Pancreas (tissue), 10 donors: ENCODE results near the gene ENPP4. TPM values are rescaled to one million over a fixed set of nuclear protein-coding genes. Genes with fewer than 3 reads are reported as not detected.
"Not testable (repeated sequence)": the region's sequence is repeated elsewhere in the genome, so short reads cannot be mapped to it uniquely, and the experiment has no call there.

Experiments
- ATAC-seq, 4 donors: fragments of 200-7000 bp; cut with Tn5 transposase; one replicate each; pipeline versions ENCODE4 v1.8.0 to v1.9.1; 2020; ENCODE audit warnings: mild to moderate bottlenecking in 4 of 4, moderate library complexity in 4 of 4
- DNase-seq, 6 donors: peaks; one replicate each; pipeline ENCODE4 v3.0.0-alpha.2; 2020
- FAIRE-seq: peaks from 2 replicates; lab custom pipeline; 2012; peaks lifted over from hg19 to GRCh38; lab: Jason Lieb, UNC
- H3K27ac ChIP-seq, 4 donors: fragments of 200-600 bp; sonication (generic); 1 replicate in 3 of 4; 2 replicates in 1 of 4; pipeline versions ENCODE4 v1.5.0 to v1.8.0; 2020
- H3K27me3 ChIP-seq, 4 donors: fragments of 200-600 bp; one replicate each; pipeline ENCODE4 v1.8.0; 2021
- H3K36me3 ChIP-seq, 3 donors: fragments of 200-600 bp; sonication (generic) in 1 of 3; one replicate each; pipeline versions ENCODE4 v1.5.0 to v1.8.0; 2020 to 2021
- H3K4me1 ChIP-seq, 3 donors: fragments of 200-600 bp; one replicate each; pipeline ENCODE4 v1.8.0; 2021
- H3K4me3 ChIP-seq, 4 donors: fragments of 200-600 bp; sonication (generic) in 2 of 4; one replicate each; pipeline versions ENCODE4 v1.5.0 to v1.8.0; 2020 to 2021
- H3K9me3 ChIP-seq, 4 donors: fragments of 200-600 bp; one replicate each; pipeline ENCODE4 v1.8.0; 2021
- WGBS, 2 donors: extraction: QIAGEN DNeasy Blood & Tissue Kit; methylation state at CpG; one replicate each; pipeline ENCODE4 v1.1.7; 2013; 5-methylcytosine and 5-hydroxymethylcytosine counted together
- intact Hi-C, 3 donors: fragments of 100-400 bp; cut with DNase I; formaldehyde crosslinking; loops; one replicate each; pipeline versions ENCODE4 v1.11.1 to v1.14.2; 2022
- polyA plus RNA-seq, 2 donors: library from polyadenylated mRNA; stranded (reverse); fragments of 200-250 nt; gene quantifications; one replicate each; pipeline ENCODE4 v1.2.3, GENCODE V29; 2013
- total RNA-seq, 6 donors: library from RNA; stranded (reverse); fragmentation: NEBNext Ultra II Directional in 4 of 6; extraction: Animal tissue kit (Norgen Biotek cat#: 25700) in 4 of 6; gene quantifications; one replicate each; pipeline versions ENCODE4 v1.2.1 to v1.2.4, GENCODE V29; 2021 to 2023
- TF ChIP-seq, protein P1 (sequence below), 4 donors: fragments of 200-600 bp; sonication (generic) in 3 of 4; IDR thresholded peaks; one replicate each; pipeline versions ENCODE4 v1.5.0 to v1.8.0; 2021; ENCODE audit warnings: antibody characterized with exemption in 4 of 4
- donor health status: healthy with polysubstance abuse.
- donor health status: DM: no; HTN: no; CAD: no; lungs with moderate emphysema.
- donor health status: DM: no; HTN: no; CAD: no.
- donor health status: control.
- donor health status: control.
- donor health status: Bipolar disorder and iron deficiency.
- donor health status: DM: yes; HTN: yes; CAD: no.
- donor health status: DM: no; HTN: no; CAD: no.
- donor health status: DM: no; HTN: no; CAD: no.
- donor health status: DM: yes; HTN: yes; CAD: no.

ENPP4 gene
- total and polyA plus RNA-seq, 8 donors, result 2.8 to 10.0 (median 6.7) TPM

DNA sequence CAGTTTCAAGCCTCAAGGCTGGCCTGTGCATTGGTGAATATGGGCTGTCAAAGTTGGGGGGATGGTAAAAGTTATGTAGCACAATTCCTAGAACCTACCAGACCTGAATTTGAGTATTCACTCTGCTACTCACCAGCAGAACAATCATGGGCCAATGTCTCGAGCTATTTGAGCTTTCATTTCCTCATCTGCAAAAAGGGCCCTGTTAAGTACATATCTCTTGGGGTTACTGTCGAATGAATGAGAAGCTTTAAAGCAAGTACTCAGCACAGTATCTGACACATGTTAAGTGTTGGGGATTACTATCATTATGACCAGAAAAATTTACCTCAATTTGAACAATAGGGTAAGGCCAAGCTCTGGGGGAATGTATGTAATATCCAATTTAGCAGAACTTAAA is 13.5 kb upstream of the ENPP4 start:
- 91 to 92% methylated on average over 2 of the region's 2 CpGs for WGBS, 2 donors
- TF ChIP-seq, protein P1, sequence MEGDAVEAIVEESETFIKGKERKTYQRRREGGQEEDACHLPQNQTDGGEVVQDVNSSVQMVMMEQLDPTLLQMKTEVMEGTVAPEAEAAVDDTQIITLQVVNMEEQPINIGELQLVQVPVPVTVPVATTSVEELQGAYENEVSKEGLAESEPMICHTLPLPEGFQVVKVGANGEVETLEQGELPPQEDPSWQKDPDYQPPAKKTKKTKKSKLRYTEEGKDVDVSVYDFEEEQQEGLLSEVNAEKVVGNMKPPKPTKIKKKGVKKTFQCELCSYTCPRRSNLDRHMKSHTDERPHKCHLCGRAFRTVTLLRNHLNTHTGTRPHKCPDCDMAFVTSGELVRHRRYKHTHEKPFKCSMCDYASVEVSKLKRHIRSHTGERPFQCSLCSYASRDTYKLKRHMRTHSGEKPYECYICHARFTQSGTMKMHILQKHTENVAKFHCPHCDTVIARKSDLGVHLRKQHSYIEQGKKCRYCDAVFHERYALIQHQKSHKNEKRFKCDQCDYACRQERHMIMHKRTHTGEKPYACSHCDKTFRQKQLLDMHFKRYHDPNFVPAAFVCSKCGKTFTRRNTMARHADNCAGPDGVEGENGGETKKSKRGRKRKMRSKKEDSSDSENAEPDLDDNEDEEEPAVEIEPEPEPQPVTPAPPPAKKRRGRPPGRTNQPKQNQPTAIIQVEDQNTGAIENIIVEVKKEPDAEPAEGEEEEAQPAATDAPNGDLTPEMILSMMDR (IDR thresholded peaks at IDR 0.05), result no peak

DNA sequence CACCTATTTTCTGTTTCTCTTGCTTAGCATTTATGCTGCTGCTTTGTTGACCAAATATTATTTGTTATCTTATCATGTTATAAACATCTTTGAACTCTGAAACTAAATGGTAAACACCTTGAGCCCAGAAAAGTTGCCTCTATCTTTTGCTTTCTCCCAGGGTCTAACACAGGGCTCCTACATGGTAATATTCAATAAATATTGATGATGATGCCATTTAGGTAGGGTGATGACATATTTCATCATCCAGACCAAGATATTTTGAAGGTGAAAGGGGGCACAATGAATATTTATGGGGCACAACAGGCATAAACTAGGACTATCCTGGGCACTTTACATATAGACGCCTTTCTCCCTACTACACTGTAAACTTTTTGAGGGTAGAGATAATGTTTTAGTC is 11.6 kb upstream of the ENPP4 start:
- no peak for DNase-seq
- FAIRE-seq, result no peak
- Histone ChIP-seq H3K36me3 (no peaks in the 10 kb centered on the region), H3K4me3 (no peak overlapping the region), H3K9me3 (no peaks in the 10 kb centered on the region), H3K27ac (no peak overlapping the region), H3K27me3 (no peaks in the 10 kb centered on the region), H3K4me1 (no peaks in the 10 kb centered on the region)
- intact Hi-C loops, result no loop called here
- WGBS, 2 donors, result 93 to 100% methylated on average over 1 of the region's 1 CpG
- TF ChIP-seq, protein P1 (IDR thresholded peaks at IDR 0.05), result no peak
- no peak for ATAC-seq

More for the DNA sequence above, 13.5 kb upstream of the ENPP4 start:
- Histone ChIP-seq H3K4me1 (no peaks in the 10 kb centered on the region), H3K4me3 (no peak overlapping the region), H3K36me3 (no peaks in the 10 kb centered on the region), H3K9me3 (no peaks in the 10 kb centered on the region), H3K27ac (no peak overlapping the region), H3K27me3 (no peaks in the 10 kb centered on the region)
- ATAC-seq, result no peak
- intact Hi-C loops, result no loop called here
- no peak for FAIRE-seq
- no peak for DNase-seq

DNA sequence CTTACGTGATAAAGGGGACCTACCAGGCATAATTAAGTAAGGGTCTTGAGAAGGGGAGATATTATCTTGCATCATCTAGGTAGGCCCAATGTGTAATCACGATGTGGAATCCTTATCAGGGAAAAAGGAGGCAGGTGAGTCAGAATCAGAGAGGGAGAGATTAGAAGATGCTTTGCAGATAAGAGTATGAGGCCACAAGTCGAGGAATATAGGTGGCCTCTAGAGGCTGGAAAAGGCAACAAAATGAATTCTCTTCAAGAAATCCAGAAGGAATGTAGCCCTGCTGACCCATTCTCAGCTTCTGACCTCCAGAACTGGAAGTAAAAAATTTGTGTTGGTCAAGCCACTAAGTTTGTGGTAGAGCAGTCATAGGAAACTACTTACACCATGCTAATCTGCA is 11.0 kb upstream of the ENPP4 start:
- Histone ChIP-seq H3K36me3 (no peaks in the 10 kb centered on the region), H3K27ac (no peak overlapping the region), H3K4me3 (no peak overlapping the region), H3K9me3 (no peaks in the 10 kb centered on the region), H3K4me1 (no peaks in the 10 kb centered on the region), H3K27me3 (no peaks in the 10 kb centered on the region)
- WGBS, 2 donors, result 84 to 92% methylated on average over 3 of the region's 3 CpGs
- no peak for ATAC-seq
- no peak for DNase-seq
- no peak for FAIRE-seq
- intact Hi-C loops, result no loop called here
- TF ChIP-seq, protein P1 (IDR thresholded peaks at IDR 0.05), result no peak

DNA sequence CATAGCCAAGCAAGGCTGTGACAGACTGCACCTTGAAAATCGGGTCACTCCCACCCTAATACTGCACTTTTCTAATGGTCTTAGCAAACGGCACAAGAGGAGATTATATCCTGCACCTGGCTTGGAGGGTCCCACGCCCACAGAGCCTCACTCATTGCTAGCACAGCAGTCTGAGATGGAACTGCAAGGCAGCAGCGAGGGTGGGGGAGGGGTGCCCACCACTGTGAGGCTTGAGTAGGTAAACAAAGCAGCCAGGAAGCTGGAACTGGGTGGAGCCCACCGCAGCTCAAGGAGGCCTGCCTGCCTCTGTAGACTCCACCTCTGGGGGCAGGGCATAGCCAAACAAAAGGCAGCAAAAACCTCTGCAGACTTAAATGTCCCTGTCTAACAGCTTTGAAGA is 10.1 kb upstream of the ENPP4 start:
- H3K27me3 ChIP-seq, H3K4me3 ChIP-seq, H3K27ac ChIP-seq, H3K9me3 ChIP-seq, FAIRE-seq, ATAC-seq, DNase-seq, intact Hi-C loops, H3K36me3 ChIP-seq, H3K4me1 ChIP-seq: not testable (repeated sequence)
- 79 to 90% methylated on average over 5 of the region's 5 CpGs for WGBS, 2 donors

DNA sequence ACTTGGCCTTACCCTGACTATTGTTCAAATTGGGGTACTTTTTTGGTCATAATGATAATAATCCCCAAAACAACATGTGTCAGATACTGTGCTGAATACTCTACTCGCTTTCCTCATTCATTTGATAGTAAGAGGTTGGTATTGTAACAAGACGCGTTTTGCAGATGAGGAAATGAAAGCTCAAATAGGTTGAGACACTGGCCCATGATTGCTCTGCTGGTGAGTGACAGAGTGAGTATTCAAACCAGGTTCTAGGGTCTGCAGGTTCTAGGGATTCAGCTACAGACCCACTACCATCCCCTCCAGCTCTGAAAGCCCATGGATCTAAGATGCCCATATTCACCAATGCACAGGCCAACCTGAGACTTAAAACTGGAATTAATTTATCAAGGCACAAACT is 1.3 kb upstream of the ENPP4 start:
- Histone ChIP-seq H3K27me3 (no peaks in the 10 kb centered on the region), H3K36me3 (no peaks in the 10 kb centered on the region), H3K27ac (no peak overlapping the region), H3K4me3 (peak overlapping the region in 2 of 4 donors; percentile 64 to 78), H3K9me3 (no peaks in the 10 kb centered on the region), H3K4me1 (peaks cover 0 to 20% (median 0%) of the 10 kb centered on the region in 3 donors)
- DNase-seq (no peak), FAIRE-seq (no peak), ATAC-seq (no peak)
- intact Hi-C loops, result no loop called here
- TF ChIP-seq, protein P1 (IDR thresholded peaks at IDR 0.05), result no peak
- 48 to 54% methylated on average over 3 of the region's 3 CpGs for WGBS, 2 donors
